HepG2 (cell line): Measurements from ENCODE around the gene MKX. TPM values are rescaled to one million over a fixed set of nuclear protein-coding genes. Genes with fewer than 3 reads are reported as not detected.

ENCODE experiments used
- FOXJ3 ChIP-seq: sonication (generic); formaldehyde crosslinking; IDR thresholded peaks from 2 replicates; pipeline ENCODE4 v1.4.0; 2020; ENCODE audit warnings: missing genetic modification reagents, mild to moderate bottlenecking, borderline replicate concordance
- FOXK1 ChIP-seq: sonication (generic); formaldehyde crosslinking; IDR thresholded peaks from 2 replicates; pipeline ENCODE4 v1.4.0; 2020; ENCODE audit warnings: low read depth, missing genetic modification reagents, borderline replicate concordance
- KLF11 ChIP-seq: IDR thresholded peaks from 2 replicates; pipeline ENCODE4 v1.6.1; 2016; ENCODE audit warnings: missing compliant biosample characterization
- MTA1 ChIP-seq: sonication (generic); formaldehyde crosslinking; IDR thresholded peaks from 2 replicates; pipeline ENCODE4 v1.4.0; 2020; ENCODE audit warnings: missing genetic modification reagents, mild to moderate bottlenecking, borderline replicate concordance
- ZHX1 ChIP-seq: sonication (generic); formaldehyde crosslinking; IDR thresholded peaks from 2 replicates; pipeline ENCODE4 v1.8.1; 2022; ENCODE audit warnings: low read depth, mild to moderate bottlenecking, missing genetic modification reagents
- ZNF574 ChIP-seq: sonication (generic); formaldehyde crosslinking; IDR thresholded peaks from 2 replicates; pipeline ENCODE4 v1.4.0; 2020; ENCODE audit warnings: missing genetic modification reagents
- ZNF609 ChIP-seq: sonication (generic); formaldehyde crosslinking; IDR thresholded peaks from 2 replicates; pipeline ENCODE4 v1.4.0; 2020; ENCODE audit warnings: mild to moderate bottlenecking, missing genetic modification reagents, borderline replicate concordance
- polyA plus RNA-seq, 8 experiments: library from polyadenylated mRNA; depleted of rRNA in 3 of 8; stranded (reverse) in 7 of 8; unstranded in 1 of 8; fragments of >200 nt; fragmentation: Illumina TruSeq in 4 of 8; extraction: Trizol in 4 of 8; gene quantifications; 2 replicates each; pipeline versions ENCODE4 v1.2.1 to v1.2.3, GENCODE V29; 2011 to 2016; ENCODE audit warnings: low read depth in 4 of 8, missing spikeins in 1 of 8, mixed read lengths in 1 of 8; ENCODE audit not compliant: insufficient read depth in 1 of 8
- total RNA-seq, 5 experiments: library from RNA; depleted of rRNA; stranded (reverse); fragments of >200 nt; fragmentation: Illumina TruSeq; extraction: Trizol; gene quantifications; 2 replicates each; pipeline ENCODE4 v1.2.3, GENCODE V29; 2016; ENCODE audit warnings: low read depth in 1 of 5
- TF ChIP-seq, protein P1 (sequence below): IDR thresholded peaks from 2 replicates; pipeline ENCODE4 v1.6.1; 2012; ENCODE audit warnings: low read depth, low read length, improper control_type of control experiment
- TF ChIP-seq, protein P2 (sequence below): sonication (generic); formaldehyde crosslinking; IDR thresholded peaks from 2 replicates; pipeline ENCODE4 v1.4.0; 2020; ENCODE audit warnings: missing genetic modification reagents

MKX gene
- total and polyA plus RNA-seq, 2 of the 13 experiments (the other 11 are each of a cell fraction or from before 2014, with no cell fraction given) = not detected

DNA sequence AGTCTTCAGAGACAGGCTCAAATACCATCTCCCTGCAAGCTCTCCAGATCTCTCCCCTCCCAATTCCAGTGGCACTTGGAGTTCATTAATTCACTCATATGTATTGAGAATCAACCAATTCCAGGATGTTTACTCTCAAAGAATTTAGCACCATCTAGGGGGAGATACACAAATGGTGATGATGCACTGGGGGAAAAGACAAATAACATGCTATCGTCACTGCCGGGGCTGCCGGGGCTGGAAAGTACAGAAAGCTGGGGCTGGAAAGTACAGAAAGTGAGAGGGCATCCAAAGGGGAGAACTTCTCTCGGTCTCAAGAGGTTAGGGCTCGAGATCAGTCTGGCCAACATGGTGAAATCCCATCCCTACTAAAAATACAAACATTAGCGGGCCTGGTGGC, 118.7 kb downstream of the MKX start (continued):
- TF ChIP-seq ZHX1 (CRISPR knock-in tag) (no peak), ZNF574 (no peak), MTA1 (CRISPR knock-in tag) (no peak), FOXK1 (CRISPR knock-in tag) (no peak), KLF11 (CRISPR knock-in tag) (no peak), FOXJ3 (CRISPR knock-in tag) (no peak), ZNF609 (CRISPR knock-in tag) (no peak)
- TF ChIP-seq, protein P1, sequence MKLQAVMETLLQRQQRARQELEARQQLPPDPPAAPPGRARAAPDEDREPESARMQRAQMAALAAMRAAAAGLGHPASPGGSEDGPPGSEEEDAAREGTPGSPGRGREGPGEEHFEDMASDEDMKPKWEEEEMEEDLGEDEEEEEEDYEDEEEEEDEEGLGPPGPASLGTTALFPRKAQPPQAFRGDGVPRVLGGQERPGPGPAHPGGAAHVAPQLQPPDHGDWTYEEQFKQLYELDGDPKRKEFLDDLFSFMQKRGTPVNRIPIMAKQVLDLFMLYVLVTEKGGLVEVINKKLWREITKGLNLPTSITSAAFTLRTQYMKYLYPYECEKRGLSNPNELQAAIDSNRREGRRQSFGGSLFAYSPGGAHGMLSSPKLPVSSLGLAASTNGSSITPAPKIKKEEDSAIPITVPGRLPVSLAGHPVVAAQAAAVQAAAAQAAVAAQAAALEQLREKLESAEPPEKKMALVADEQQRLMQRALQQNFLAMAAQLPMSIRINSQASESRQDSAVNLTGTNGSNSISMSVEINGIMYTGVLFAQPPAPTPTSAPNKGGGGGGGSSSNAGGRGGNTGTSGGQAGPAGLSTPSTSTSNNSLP = no peak
- TF ChIP-seq, protein P2, sequence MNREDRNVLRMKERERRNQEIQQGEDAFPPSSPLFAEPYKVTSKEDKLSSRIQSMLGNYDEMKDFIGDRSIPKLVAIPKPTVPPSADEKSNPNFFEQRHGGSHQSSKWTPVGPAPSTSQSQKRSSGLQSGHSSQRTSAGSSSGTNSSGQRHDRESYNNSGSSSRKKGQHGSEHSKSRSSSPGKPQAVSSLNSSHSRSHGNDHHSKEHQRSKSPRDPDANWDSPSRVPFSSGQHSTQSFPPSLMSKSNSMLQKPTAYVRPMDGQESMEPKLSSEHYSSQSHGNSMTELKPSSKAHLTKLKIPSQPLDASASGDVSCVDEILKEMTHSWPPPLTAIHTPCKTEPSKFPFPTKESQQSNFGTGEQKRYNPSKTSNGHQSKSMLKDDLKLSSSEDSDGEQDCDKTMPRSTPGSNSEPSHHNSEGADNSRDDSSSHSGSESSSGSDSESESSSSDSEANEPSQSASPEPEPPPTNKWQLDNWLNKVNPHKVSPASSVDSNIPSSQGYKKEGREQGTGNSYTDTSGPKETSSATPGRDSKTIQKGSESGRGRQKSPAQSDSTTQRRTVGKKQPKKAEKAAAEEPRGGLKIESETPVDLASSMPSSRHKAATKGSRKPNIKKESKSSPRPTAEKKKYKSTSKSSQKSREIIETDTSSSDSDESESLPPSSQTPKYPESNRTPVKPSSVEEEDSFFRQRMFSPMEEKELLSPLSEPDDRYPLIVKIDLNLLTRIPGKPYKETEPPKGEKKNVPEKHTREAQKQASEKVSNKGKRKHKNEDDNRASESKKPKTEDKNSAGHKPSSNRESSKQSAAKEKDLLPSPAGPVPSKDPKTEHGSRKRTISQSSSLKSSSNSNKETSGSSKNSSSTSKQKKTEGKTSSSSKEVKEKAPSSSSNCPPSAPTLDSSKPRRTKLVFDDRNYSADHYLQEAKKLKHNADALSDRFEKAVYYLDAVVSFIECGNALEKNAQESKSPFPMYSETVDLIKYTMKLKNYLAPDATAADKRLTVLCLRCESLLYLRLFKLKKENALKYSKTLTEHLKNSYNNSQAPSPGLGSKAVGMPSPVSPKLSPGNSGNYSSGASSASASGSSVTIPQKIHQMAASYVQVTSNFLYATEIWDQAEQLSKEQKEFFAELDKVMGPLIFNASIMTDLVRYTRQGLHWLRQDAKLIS (CRISPR knock-in tag) = no peak
- TF ChIP-seq, all 625 proteins: peak for 0
